Cortex of kidney (tissue), 1 donor: ENCODE results near the gene TMEM181.
"Not testable (repeated sequence)": the region's sequence is repeated elsewhere in the genome, so short reads cannot be mapped to it uniquely, and the experiment has no call there.

Experiments used
- DNase-seq: peaks from one replicate; lab custom pipeline; 2025; lab: John Stamatoyannopoulos, UW

The TMEM181 gene

GRCh38 chr6:158559895-158560835, at the start of gene TMEM181:
Gene TMEM181, plus strand, starts transcription at chr6:158560091. Its CDS starts 134 bp downstream, at chr6:158560225.
- peak; percentile 44 for DNase-seq

GRCh38 chr6:158512809-158513208, 47.1 kb upstream of the TMEM181 start:
- DNase-seq, result no peak

GRCh38 chr6:158514176-158514575, 45.7 kb upstream of the TMEM181 start:
- no peak for DNase-seq

DNA sequence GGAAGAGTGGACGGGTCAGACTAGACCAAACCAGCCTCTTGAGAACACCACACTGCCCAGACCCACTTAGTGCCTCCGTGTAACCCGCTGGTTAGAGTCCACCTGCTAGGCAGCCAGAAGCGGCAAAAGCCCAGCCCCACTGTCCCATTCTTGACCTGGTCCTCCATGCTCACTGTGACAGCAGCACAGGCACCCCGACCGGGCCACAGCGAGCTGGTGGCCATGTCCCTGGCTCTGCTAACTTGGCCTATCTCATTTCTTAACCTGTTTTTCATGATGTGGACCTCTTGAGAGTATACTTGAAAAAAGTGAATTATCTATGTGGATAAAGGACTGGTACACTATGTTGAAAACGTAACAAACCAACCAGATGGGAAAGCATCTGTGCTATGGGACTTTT, 44.9 kb upstream of the TMEM181 start:
- DNase-seq, result no peak

DNA sequence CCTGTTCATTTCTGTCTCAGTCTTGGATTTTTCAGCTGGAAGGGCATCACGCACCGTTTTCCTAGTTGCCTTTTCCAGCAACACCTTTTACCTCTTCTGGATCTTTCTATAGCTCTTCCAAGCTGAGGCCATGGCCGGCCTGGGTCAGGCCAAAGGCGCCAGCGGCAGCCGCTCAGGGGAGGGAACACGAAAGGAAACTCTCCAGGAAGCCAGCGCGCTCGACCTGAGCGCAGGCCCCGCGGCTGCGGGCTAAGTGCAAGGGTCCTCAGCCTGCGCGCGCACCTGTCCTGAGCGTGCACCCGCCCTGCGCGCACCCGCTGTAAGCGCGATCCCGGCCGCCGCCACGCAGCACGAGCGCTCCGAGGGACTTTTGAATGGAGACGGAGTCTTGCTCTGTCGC, 43.8 kb upstream of the TMEM181 start:
- no peak for DNase-seq

DNA sequence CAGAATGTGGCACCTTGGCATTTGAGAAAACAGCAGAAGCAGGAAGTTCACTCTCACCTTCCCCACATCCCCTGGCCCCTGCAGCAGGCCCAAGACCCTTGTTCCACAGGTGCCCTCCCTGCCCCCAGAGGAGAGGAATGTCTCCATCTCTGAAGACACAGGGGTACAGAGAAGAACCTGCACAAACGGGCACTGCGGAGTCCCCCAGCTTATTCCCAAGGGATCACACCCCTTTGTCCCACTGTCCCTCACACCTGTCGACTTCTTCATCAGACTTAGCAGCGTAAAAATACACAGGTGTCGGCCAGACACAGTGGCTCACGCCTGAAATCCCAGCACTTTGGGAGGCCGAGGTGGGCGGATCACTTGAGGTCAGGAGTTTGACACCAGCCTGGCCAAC, 42.9 kb upstream of the TMEM181 start:
- DNase-seq, result no peak

- no peak for DNase-seq
Observed at GRCh38 chr6:158517581-158517980, 42.3 kb upstream of the TMEM181 start.

DNA sequence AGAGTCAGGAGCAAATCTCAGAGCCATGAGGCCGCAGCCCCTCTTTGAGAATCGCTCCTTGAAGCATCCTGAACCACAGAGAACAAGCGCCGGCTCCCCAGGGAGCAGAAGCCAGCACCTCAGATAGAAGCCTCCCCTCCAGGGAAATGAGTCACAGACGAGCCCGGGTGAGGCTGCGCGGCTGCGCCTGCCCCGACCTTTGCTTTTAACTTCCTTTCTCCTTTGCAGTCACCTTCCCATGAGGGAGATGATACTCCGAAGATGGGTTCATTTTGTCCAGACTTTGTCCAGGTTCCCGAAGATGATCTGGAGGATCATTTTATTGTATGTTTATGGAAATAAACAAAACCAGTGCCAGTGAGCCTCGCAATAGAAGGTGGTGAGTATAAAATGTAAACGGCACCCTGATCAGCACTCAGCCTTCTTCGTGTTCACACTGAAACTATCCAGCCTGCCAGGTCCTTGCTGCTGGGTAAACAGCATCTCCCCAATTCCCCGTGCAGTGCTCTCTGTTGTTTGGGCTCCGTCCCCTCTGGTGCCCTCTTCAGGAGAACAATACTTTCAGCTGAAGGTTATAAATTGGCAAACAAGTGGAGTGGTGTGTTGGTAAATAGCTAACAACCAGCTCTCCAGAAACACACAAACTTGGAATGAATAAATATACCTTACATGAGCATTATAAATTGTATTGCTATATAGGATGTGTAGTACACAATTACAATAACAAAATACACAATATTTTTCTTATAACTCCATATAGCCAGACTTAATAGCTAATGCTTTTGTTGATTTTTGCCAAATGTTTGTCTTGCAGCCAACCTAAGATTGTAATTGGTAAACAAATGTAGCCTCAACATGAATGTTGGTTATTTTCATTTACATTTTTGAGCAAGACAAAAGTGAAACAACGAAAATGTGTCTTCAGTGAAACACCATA, 41.4 kb upstream of the TMEM181 start:
- no peak for DNase-seq

GRCh38 chr6:158519300-158519699, 40.6 kb upstream of the TMEM181 start:
- no peak for DNase-seq

DNA sequence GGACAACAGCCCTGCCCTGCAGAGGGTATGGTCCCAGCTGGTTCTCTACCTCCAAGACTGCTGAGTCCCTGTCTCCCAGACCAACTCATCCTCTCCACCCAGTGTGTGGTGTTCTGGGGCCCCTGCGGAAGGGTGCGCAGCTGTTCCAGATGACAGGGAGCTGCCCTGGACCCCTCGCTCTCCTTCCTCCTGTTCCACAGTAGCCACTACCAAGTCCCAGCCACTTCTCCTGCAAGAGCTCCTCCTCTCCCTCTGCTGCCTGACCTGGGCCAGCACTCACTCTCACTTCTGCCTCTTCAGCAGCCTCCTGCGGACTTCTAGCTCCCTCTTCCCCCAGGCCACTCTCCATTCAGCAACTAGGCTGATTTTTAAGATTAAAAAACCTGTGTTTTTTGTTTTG, 40.1 kb upstream of the TMEM181 start:
- DNase-seq, result no peak

- not testable (repeated sequence) for DNase-seq
Observed at GRCh38 chr6:158520975-158521374, 38.9 kb upstream of the TMEM181 start.

GRCh38 chr6:158521759-158522158, 38.1 kb upstream of the TMEM181 start:
- no peak for DNase-seq

- no peak for DNase-seq
Observed at GRCh38 chr6:158522616-158523015, 37.3 kb upstream of the TMEM181 start.

- DNase-seq, result no peak
Observed at GRCh38 chr6:158524311-158524710, 35.6 kb upstream of the TMEM181 start.

DNA sequence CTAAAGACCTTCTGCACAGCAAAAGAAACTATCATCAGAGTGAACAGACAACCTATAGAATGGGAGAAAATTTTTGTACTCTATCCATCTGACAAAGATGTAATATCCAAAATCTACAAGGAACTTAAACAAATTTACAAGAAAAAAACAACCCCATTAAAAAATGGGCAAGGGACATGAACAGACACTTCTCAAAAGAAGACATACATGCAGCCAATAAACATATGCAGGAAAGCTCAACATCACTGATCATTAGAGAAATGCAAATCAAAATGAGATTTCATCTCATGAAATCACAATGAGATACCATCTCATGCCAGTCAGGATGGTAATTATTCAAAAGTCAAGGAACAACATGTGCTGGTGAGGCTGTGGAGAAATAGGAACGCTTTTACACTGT, 32.0 kb upstream of the TMEM181 start:
- not testable (repeated sequence) for DNase-seq

DNA sequence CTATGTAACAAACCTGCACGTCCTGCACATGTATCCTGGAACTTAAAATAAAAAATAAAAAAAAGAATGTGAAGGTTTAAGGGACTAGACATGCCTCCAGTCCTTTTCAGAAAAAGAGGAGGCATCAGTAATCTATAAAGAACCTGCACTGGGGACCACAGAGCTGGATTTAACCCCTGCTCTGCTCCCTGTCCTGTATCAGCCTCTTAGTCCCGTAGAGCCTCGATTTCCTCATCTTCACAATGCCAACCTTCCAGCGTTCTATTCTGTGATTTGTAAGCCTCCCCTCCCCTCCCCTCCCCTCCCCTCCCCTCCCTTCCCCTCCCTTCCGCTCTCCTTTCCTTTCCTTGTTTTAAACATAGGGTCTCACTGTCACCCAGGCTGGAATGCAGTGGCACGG, 31.1 kb upstream of the TMEM181 start:
- DNase-seq, result no peak

GRCh38 chr6:158529629-158530028, 30.3 kb upstream of the TMEM181 start:
- DNase-seq, result no peak

DNA sequence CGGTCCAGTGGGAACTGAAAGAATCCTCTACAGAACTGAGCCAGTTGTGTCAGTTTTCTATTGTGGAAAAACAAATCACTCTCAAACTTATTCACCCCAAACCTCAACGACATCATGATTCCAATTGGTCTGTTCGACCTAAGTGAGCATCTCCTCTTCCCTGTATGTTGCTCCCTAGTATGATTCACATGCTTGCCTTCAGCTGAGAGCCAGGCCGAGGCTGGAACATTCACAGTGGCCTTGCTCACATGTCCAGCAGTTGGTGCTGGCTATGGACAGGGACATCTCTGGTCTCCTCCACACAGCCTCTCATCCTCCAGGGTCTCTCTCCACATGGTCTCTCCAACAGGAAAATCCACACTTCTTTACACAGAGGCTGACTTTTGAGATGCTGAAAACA, 28.3 kb upstream of the TMEM181 start:
- DNase-seq, result no peak

- no peak for DNase-seq
Observed at GRCh38 chr6:158531970-158532369, 27.9 kb upstream of the TMEM181 start.

DNA sequence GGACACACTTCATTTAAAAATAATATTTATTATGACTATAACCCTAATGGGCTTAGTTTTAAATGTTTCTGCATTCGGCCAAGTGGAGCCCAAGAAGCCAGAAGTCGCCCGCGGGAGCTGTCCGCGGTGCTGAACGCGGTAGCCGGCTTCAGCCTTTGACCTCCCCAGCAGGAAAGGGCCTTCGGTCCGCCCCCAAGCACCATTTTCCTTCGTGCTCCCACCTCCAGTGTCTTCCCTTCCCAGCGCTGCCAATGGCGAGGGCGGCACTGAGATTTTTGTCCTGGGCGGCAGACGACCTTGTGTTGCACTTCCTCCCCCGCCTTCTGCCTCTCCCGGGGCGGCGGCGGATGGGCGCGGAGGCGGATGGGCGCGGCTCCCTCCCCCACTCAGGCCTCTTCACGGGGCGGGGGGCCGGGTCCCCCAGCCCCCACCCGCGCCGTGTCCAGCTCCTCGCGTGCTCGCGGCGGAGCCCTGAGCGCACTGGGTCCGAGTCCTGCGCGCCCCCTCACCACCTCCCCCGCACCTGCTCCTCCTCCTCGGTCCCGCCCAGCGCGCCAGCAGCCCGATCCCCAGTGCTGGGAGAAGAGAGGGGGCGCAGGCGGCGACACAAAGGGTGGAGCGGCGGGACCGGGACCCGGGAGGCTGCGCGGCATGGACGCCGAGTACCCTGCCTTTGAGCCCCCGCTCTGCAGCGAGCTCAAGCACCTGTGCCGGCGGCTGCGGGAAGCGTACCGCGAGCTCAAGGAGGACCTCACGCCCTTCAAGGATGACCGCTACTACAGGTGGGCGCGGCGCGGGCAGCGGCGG, 23.6 kb upstream of the TMEM181 start:
- DNase-seq, result no peak

DNA sequence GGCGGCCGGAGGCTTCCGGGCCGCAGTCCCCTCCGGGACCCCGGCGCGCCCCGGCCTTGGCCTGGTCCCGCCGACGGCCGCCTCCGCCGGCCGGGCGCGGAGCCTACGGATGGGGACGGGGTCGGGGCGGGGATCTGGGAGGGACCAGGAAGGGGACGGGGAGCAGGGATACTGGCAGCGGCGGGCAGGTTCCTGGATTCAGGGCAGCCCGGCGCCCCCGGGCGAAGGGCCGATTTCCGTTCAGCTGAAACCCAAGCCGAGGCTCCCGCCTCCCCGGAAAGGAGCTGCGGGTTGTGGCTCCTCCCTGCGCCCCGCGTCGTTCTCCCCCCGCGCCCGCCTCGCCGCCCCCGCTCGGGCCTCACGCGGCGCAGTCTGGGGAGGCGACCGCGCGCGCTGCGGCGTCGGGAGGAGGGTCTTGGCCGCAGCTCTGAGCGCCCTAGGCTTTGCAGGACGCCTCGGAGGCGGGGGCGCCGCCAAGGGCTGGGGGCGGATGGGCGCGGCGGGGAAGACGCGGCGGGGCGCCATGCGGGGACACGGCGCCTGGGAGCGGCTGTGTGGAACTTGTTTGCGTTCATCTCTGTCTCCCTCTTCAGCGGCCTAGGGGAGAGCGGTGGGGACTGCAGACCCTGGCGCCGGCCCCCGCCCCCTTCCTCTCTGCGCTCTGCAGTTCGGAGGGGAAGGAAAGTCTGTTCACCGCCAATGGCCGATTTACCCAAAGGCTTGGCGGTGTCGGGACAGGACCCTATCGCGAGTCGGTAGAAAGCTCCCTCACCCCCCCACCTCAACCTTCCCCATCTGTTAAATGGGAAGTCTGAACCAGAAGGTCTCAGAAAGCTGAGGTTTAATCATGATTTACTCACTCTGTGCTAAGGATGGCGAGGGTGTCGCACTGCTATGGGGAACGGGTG, 22.7 kb upstream of the TMEM181 start:
- no peak for DNase-seq
